Thyroid gland (tissue), 4 donors: ENCODE data around the gene EHMT1.

Experiments
- POLR2A ChIP-seq, 2 donors: fragments of 450-650 bp; IDR thresholded peaks; one replicate each; pipeline ENCODE4 v1.6.1; 2017; ENCODE audit warnings: antibody characterized with exemption in 2 of 2, mild to moderate bottlenecking in 2 of 2, moderate library complexity in 1 of 2
- TF ChIP-seq, protein P1 (sequence below), 6 experiments: fragments of 200-600 bp in 3 of 6; fragments of 450-650 bp in 3 of 6; sonication (generic) in 3 of 6; IDR thresholded peaks; one replicate each; pipeline ENCODE4 v1.5.1; 2016 to 2019; ENCODE audit warnings: antibody characterized with exemption in 6 of 6, mild to moderate bottlenecking in 2 of 6, inconsistent platforms in 1 of 6, moderate library complexity in 1 of 6

DNA sequence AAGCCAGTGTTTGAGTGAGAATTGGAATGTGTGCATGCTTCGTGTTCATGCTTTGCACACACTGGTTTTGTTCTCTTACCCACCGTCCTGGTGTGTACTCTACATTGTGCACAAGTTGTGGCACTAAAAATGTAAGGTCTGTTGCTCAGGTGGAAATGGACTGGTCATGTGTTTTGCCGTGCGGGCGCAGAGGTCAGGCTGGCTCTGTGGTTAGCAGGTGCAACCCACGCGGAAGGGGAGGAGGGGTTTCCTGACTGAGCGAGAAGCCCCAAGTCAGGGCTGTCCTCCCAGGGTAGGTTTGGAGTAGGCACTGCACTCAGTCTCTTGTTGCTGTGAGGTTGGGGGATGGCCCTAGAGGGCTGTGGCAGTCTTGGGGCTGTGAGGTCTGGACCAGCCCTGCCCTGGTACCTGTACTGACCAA lies 86.6 kb downstream of the EHMT1 start:
- TF ChIP-seq, protein P1, sequence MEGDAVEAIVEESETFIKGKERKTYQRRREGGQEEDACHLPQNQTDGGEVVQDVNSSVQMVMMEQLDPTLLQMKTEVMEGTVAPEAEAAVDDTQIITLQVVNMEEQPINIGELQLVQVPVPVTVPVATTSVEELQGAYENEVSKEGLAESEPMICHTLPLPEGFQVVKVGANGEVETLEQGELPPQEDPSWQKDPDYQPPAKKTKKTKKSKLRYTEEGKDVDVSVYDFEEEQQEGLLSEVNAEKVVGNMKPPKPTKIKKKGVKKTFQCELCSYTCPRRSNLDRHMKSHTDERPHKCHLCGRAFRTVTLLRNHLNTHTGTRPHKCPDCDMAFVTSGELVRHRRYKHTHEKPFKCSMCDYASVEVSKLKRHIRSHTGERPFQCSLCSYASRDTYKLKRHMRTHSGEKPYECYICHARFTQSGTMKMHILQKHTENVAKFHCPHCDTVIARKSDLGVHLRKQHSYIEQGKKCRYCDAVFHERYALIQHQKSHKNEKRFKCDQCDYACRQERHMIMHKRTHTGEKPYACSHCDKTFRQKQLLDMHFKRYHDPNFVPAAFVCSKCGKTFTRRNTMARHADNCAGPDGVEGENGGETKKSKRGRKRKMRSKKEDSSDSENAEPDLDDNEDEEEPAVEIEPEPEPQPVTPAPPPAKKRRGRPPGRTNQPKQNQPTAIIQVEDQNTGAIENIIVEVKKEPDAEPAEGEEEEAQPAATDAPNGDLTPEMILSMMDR (IDR thresholded peaks at IDR 0.05): no peak
- TF ChIP-seq POLR2A (IDR thresholded peaks at IDR 0.05): no peak
